Panc1 (cell line): ENCODE measurements around the gene PADI2. TPM values are rescaled to one million over a fixed set of nuclear protein-coding genes. Genes with fewer than 3 reads are reported as not detected.

Experiments
- ATAC-seq: fragments of 200-7000 bp; cut with Tn5 transposase; 2 replicates; pipeline ENCODE4 v1.9.1; 2020; ENCODE audit warnings: mild to moderate bottlenecking, moderate library complexity
- BruUV-seq: library from RNA; stranded (reverse); fragments of 400-500 nt; replicated peaks from 2 replicates; lab custom pipeline; 2021; lab: Mats Ljungman, UMichigan
- CTCF ChIA-PET: fragments of 300-600 bp; sonication (Branson Sonifier 250); formaldehyde crosslinking; loops from one replicate; lab custom pipeline; 2022; ENCODE audit warnings: antibody characterized with exemption; lab: Charles Lee
- POLR2A ChIA-PET: fragments of 300-600 bp; sonication (Branson Sonifier 250); formaldehyde crosslinking; loops from one replicate; lab custom pipeline; 2022; ENCODE audit warnings: antibody characterized with exemption; lab: Charles Lee
- DNase-seq: peaks from one replicate; pipeline ENCODE4 v3.0.0-alpha.2; 2010; ENCODE audit warnings: low read depth, low spot score
- H3K27ac ChIP-seq: 2 replicates; pipeline ENCODE4 v1.5.1; 2011; ENCODE audit warnings: mild to moderate bottlenecking, low read length, inconsistent platforms
- H3K27me3 ChIP-seq: fragments of 200-500 bp; sonication (Bioruptor generic); 2 replicates; pipeline ENCODE4 v1.6.0; 2014; ENCODE audit warnings: low read length, inconsistent platforms; ENCODE audit not compliant: control insufficient read depth, insufficient read depth
- H3K36me3 ChIP-seq: fragments of 200-500 bp; sonication (Bioruptor generic); 2 replicates; pipeline ENCODE4 v1.5.1; 2014; ENCODE audit warnings: inconsistent platforms, mild to moderate bottlenecking, low read length, moderate library complexity; ENCODE audit not compliant: control insufficient read depth, insufficient read depth
- H3K4me1 ChIP-seq: 2 replicates; pipeline ENCODE4 v1.5.1; 2011; ENCODE audit warnings: inconsistent platforms, mild to moderate bottlenecking, low read length, moderate library complexity; ENCODE audit not compliant: control insufficient read depth, insufficient read depth
- H3K4me3 ChIP-seq, 2 experiments: 2 replicates each; pipeline ENCODE4 v1.5.1; 2011 to 2012; ENCODE audit warnings: low read depth in 2 of 2, low read length in 2 of 2, mild to moderate bottlenecking in 2 of 2, inconsistent platforms in 1 of 2, moderate library complexity in 1 of 2
- H3K9me3 ChIP-seq: fragments of 200-500 bp; sonication (Bioruptor generic); 2 replicates; pipeline ENCODE4 v1.5.1; 2014; ENCODE audit warnings: low read depth, mild to moderate bottlenecking, inconsistent platforms, low read length, moderate library complexity; ENCODE audit not compliant: control insufficient read depth, insufficient read depth
- CTCF ChIP-seq: fragments of 450-650 bp; IDR thresholded peaks from 2 replicates; pipeline ENCODE4 v1.5.1; 2017; ENCODE audit warnings: mild to moderate bottlenecking
- POLR2AphosphoS5 ChIP-seq: IDR thresholded peaks from 2 replicates; pipeline ENCODE4 v1.6.1; 2012; ENCODE audit warnings: mild to moderate bottlenecking, low read depth, low read length, moderate library complexity
- REST ChIP-seq, 2 experiments: IDR thresholded peaks; 2 replicates each; pipeline ENCODE4 v1.6.1; 2011 to 2012; ENCODE audit warnings: low read depth in 2 of 2, control low read depth in 1 of 2, low read length in 1 of 2, mild to moderate bottlenecking in 1 of 2, moderate library complexity in 1 of 2; ENCODE audit not compliant: insufficient read depth in 1 of 2
- SIN3A ChIP-seq: IDR thresholded peaks from 2 replicates; pipeline ENCODE4 v1.6.1; 2012; ENCODE audit warnings: low read depth, mild to moderate bottlenecking, low read length, moderate library complexity, borderline replicate concordance; ENCODE audit not compliant: insufficient read depth
- TCF7L2 ChIP-seq: IDR thresholded peaks from 2 replicates; pipeline ENCODE4 v1.6.1; 2011; ENCODE audit warnings: mild to moderate bottlenecking, low read depth, low read length, inconsistent platforms
- in situ Hi-C: cut with HindIII; loops from 2 replicates; pipeline ENCODE4 v1.10.0; 2016; ENCODE audit warnings: low sequenced_read_pairs, low pct_unique_long_range_greater_than_20kb
- intact Hi-C: fragments of 100-400 bp; cut with micrococcal nuclease; formaldehyde crosslinking; loops from one replicate; pipeline ENCODE4 v1.10.0; 2022; ENCODE audit not compliant: unreplicated experiment
- total RNA-seq: library from RNA; stranded (reverse); gene quantifications from one replicate; pipeline ENCODE4 v1.2.1, GENCODE V29; 2021; ENCODE audit not compliant: unreplicated experiment

Gene PADI2
- total RNA-seq, 1 experiment from 2014 or later, result 507 TPM

- ChIA-PET CTCF (no interaction called here), POLR2A (no interaction called here)
- Histone ChIP-seq H3K4me1 (peaks cover 3% of the 10 kb centered on the region; the same call in 1 of the 2 replicates), H3K27me3 (no peaks in the 10 kb centered on the region), H3K36me3 (peaks cover 45% of the 10 kb centered on the region), H3K4me3 (no peak overlapping the region), H3K9me3 (no peaks in the 10 kb centered on the region), H3K27ac (no peak overlapping the region)
- ATAC-seq, result no peak
- TF ChIP-seq POLR2AphosphoS5 (no peak), TCF7L2 (no peak), CTCF (no peak), REST (IDR thresholded peaks at IDR 0.05; ENCODE audit: insufficient read depth in 1 of 2, low read depth in 2 of 2, low read length in 1 of 2) (no peak), SIN3A (no peak)
- no peak for DNase-seq
- intact Hi-C loops, result no loop called here
- in situ Hi-C loops, result no loop called here
- no TSS peak for BruUV-seq
Measured at GRCh38 chr1:17023573-17023972, 95.7 kb downstream of the PADI2 start.

- H3K9me3 ChIP-seq, result no peaks in the 10 kb centered on the region
- intact Hi-C loops, result no loop called here
- no peak for ATAC-seq
- POLR2A ChIA-PET, result no interaction called here
- no peak overlapping the region for H3K27ac ChIP-seq
- TF ChIP-seq SIN3A (no peak), POLR2AphosphoS5 (no peak)
- no peak overlapping the region for H3K4me3 ChIP-seq
- H3K27me3 ChIP-seq, result no peaks in the 10 kb centered on the region
- H3K4me1 ChIP-seq, result peaks cover 3% of the 10 kb centered on the region; the same call in 1 of the 2 replicates
- in situ Hi-C loops, result no loop called here
- H3K36me3 ChIP-seq, result peaks cover 45% of the 10 kb centered on the region
- no peak for DNase-seq
- CTCF ChIA-PET, result no interaction called here
- no TSS peak for BruUV-seq
Measured at GRCh38 chr1:17023102-17023501, 96.1 kb downstream of the PADI2 start.

- TF ChIP-seq TCF7L2, result no peak
- TF ChIP-seq POLR2AphosphoS5, result no peak
- TF ChIP-seq SIN3A, result no peak
- no peak for TF ChIP-seq REST (IDR thresholded peaks at IDR 0.05; ENCODE audit: insufficient read depth in 1 of 2, low read depth in 2 of 2, low read length in 1 of 2)
- no peak for TF ChIP-seq CTCF
- no TSS peak for BruUV-seq
- no peaks in the 10 kb centered on the region for H3K27me3 ChIP-seq
- ChIA-PET POLR2A (no interaction called here), CTCF (interaction anchor here (0.9 kb wide), 1 partner anchor 20 kb away, joined by 3 read pairs; no protein-coding TSS in a partner anchor)
- peaks cover 38% of the 10 kb centered on the region for H3K36me3 ChIP-seq
- peaks cover 3% of the 10 kb centered on the region; the same call in 1 of the 2 replicates for H3K4me1 ChIP-seq
- H3K9me3 ChIP-seq, result no peaks in the 10 kb centered on the region
- no peak overlapping the region for H3K27ac ChIP-seq
- in situ Hi-C loops, result no loop called here
- DNase-seq (no peak), ATAC-seq (no peak)
- intact Hi-C loops, result no loop called here
- no peak overlapping the region for H3K4me3 ChIP-seq
Measured at GRCh38 chr1:17021896-17022295, 97.4 kb downstream of the PADI2 start.
